ENCODE measurements around the gene USP35.

USP35 gene

GRCh38 chr11:78197816-78198215, 9.1 kb downstream of the USP35 start:
- no peak for DNase-seq

- DNase-seq: no peak
Measured at GRCh38 chr11:78199015-78199652, 10.4 kb downstream of the USP35 start.

DNA sequence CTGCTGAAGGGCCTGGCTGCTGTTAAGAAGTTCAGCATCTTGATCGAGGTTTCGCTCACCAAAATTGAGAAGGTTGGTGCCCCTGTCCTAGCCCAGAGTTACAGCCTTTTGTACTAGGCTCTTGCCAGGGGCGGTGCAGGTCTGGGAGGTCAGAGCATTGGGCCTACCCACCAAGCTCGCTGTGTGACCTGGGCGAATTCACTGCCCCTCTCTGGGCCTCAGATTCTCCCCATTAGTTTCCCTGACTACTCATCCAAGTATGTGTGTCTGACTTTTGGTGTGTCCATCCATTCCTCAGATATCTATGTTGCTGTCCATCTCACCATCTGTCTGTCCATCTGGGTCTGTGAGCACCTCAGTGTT, 10.9 kb downstream of the USP35 start:
- no peak for DNase-seq

- DNase-seq: no peak
Measured at GRCh38 chr11:78200061-78200460, 11.3 kb downstream of the USP35 start.

GRCh38 chr11:78200553-78200952, 11.8 kb downstream of the USP35 start:
- no peak for DNase-seq

DNA sequence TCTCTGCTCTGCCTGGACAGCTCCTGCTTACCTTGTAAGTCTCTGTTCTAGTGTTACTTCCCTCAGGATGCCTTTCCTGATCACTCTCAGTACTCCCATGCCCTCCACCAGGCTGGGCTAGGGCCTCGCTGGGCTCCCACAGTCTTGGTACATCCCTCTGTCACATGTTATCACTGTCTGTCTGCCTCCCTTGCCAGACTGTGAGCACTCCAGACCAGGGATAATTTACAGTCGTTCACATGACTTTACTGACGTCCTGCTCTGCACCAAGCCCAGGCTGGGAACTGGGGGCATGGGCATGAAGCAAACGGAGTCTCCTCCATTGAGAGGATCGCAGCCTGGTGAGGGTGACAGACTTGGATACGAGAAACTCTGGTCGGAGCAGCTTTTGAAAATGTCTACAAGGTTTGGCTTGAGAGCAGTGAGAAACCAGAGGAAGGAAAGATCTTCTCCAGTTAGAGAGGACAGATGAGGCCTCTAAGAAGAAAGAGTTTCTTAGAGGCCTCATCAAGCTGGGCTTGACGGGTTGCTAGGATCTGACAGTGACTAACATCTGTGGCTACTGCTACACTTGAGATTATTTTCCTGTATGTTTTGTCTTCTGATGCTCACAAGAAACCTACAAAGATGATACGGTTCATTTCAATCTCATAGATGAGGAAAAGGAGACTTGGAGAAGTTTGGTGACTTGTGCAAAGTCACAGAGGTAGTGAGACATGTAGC, 12.5 kb downstream of the USP35 start:
- no peak for DNase-seq

DNA sequence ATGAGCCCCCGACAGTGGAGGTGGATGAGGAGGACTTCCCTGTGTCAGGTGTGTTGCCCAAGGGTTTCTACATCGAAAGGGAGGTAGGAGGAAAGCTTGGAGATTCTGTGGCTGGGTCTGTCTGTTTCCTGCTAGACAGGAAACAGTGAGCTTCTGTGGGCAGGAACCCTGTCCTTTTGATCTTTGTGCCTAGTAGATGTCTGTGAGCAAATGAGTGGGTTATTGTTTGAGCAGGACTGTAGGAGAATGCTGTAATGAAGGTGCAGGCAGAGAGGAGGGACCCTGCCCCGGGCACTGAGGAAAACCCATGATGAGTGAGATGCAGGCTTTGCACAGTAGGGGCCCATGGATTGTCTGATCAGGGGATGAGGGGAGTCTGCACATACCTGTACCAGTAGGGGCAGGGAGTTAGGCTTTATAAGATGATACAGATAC, 14.0 kb downstream of the USP35 start:
- DNase-seq: peak; percentile 61

DNA sequence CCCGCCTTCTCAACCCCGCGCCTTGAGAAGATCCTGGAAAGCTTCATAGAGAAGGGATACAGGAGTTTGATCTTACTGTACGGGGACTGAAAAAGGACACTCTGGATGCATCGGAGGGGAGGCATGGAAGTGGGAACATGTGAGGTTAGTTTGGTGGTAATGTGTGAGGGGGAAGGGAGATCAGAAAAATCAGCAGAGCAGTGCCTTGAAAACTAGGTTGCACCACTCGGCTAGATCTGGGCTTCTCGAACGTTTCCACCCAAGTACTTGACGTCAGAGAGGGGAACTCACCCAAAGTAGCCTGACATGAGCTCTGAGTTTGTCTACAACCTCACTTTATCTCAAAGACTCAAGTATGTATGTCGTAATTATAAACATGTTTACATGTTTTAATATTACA, 14.5 kb downstream of the USP35 start:
- peak; percentile 46 for DNase-seq

- DNase-seq: no peak
Measured at GRCh38 chr11:78205256-78205655, 16.5 kb downstream of the USP35 start.

DNA sequence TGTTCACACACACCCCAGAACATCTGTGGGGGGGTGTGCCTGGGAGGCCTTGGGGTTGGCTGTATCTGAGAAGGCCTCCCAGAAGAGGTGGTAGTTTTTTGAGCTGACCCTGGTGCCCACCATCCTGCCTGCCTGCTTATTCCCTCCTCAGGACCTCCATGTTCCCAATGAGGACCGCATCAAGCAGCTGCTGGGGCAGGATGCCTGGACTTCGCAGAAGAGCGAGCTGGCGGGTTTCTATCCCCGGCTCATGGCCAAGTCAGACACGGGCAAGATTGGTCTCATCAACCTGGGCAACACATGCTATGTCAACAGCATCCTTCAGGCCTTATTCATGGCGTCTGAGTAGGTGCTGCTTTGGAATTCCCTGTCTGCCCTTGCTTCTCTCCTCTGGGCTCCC, 17.0 kb downstream of the USP35 start:
- no peak for DNase-seq

- DNase-seq: no peak
Measured at GRCh38 chr11:78207532-78208256, 19.0 kb downstream of the USP35 start.

DNA sequence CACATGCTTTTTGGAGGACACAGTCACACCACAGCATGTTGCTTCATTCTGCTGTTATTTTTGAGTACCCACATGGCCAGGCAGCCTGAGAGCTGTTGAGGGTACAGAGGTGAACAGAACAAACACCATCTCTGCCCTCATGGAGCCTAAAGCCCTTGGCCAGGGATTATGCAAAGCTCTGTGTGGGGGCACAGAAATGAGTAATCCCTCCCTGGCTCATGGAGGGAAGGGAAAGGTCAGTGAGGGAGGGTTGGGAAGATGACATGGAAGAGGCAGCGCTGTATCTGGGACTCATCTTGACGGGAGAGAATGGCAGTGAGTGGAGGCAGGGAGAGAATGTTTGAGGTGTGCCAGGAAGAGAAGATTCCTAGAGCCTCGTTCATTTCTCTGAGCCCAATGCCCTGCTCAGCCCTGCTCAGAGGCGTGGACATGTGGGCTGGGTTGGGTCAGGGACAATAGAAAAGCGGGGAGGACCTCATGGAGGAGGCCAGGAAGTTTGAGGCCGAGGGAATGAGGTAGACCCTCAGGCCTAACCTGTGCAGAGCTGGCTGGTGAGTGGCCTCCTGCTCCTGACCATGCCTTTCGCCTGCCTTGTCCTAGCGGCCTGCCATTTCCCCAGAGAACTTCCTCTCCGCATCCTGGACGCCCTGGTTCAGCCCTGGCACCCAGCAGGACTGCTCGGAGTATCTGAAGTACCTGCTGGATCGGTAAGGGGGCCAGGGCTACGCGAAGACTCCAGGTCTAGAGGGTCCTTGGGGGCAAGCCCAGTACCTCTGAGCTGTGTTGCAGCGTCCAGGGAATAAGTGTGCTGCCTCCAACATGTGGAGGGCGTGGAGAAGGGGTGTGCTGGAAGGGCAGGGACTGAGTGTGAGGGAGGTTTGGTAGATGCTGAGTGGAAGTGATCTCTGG, 19.8 kb downstream of the USP35 start:
- DNase-seq: no peak

GRCh38 chr11:78209478-78209877, 20.8 kb downstream of the USP35 start:
- DNase-seq: no peak

- DNase-seq: no peak
Measured at GRCh38 chr11:78210000-78210608, 21.4 kb downstream of the USP35 start.

DNA sequence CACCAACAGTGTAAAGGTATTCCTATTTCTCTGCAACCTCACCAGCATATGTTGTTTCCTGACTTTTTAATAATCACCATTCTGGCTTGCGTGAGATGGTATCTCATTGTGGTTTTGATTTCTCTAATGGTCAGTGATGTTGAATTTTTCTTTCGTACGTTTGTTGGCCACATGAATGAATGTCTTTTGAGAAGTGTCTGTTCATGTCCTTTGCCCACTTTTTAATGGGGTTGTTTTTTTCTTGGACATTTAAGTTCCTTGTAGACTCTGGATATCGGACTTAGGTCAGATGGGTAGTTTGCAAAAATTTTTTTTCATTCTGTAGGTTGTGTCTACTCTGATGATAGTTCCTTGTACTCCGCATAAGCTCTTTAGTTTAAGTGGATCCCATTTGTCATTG, 22.8 kb downstream of the USP35 start:
- DNase-seq: no peak

GRCh38 chr11:78212586-78213371, 24.1 kb downstream of the USP35 start:
- DNase-seq: peak; percentile 1

GRCh38 chr11:78213526-78214330, 25.0 kb downstream of the USP35 start:
- DNase-seq: peak; percentile 1

DNA sequence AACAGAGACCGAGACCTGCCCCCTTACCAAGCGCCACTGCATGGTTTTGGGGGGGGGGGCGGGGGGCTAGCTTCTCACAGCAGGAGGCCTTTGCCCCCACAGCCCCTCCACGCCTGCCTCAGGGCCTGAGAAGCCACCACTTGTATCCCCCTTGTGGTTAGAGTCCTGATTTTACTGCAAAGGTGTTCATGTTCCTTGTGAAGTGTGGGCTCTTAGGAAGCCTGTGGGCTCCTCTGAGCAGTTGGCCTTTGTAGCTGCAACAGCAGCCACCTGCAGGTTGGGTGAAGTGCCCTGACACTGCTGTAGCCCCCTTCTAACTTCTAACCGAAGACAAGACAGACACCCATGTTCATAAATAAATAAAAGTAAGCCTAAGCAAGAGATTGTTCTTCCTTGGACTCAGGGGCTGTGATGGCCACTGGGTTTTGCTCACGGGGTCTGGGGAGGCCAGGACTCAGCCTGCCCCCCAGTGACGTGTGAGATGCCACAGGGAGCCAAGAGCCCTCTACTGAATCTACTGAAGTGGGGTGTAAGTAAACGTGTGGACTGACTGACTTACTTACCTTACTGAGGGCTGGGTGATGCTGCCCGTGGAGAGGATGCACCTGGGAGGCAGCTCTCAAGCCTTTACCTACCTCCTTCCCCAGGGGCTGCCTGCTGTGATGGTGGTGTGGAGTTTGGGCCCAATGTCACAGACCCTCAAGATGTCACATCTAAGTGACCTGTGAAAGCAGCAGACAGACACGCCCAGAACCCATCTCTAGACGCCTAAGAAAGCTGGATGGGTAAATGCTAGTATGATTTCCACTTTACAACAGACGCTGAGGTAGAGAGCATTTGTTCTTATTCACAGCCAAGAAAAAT, 25.8 kb downstream of the USP35 start:
- DNase-seq: no peak

- no peak for DNase-seq
Measured at GRCh38 chr11:78216021-78216420, 27.3 kb downstream of the USP35 start.
